IMR-90 (cell line): Measurements from ENCODE around the gene CGB7. TPM values are rescaled to one million over a fixed set of nuclear protein-coding genes. Genes with fewer than 3 reads are reported as not detected.
"Not testable (repeated sequence)": the region's sequence is repeated elsewhere in the genome, so short reads cannot be mapped to it uniquely, and the experiment has no call there.

Source experiments
- ATAC-seq: fragments of 200-7000 bp; cut with Tn5 transposase; 2 replicates; pipeline ENCODE4 v1.9.1; 2020; ENCODE audit warnings: low read depth, mild to moderate bottlenecking, moderate library complexity
- BruUV-seq: library from RNA; stranded (reverse); fragments of 400-500 nt; replicated peaks from 2 replicates; lab custom pipeline; 2021; lab: Mats Ljungman, UMichigan
- CTCF ChIA-PET: fragments of 300-600 bp; formaldehyde crosslinking; extraction: SDS; loops from one replicate; lab custom pipeline; 2021; ENCODE audit warnings: antibody characterized with exemption; lab: Yijun Ruan, JAX
- POLR2A ChIA-PET: fragments of 300-600 bp; sonication (Branson Sonifier 250); formaldehyde crosslinking; loops from one replicate; lab custom pipeline; 2022; ENCODE audit warnings: antibody characterized with exemption; ENCODE audit not compliant: unreplicated experiment; lab: Charles Lee
- DNase-seq: peaks from one replicate; pipeline ENCODE4 v3.0.0; 2013
- H2AFZ ChIP-seq: replicated peaks from 2 replicates; pipeline ENCODE3; 2013; ENCODE audit warnings: low read length, mild to moderate bottlenecking; ENCODE audit not compliant: poor library complexity
- H2AK5ac ChIP-seq: 2 replicates; pipeline ENCODE4 v1.6.1; 2013; ENCODE audit warnings: low read depth, low read length, inconsistent platforms
- H2AK9ac ChIP-seq: replicated peaks from 2 replicates; pipeline ENCODE3; 2013; ENCODE audit warnings: mild to moderate bottlenecking, low read depth, low read length, moderate library complexity; ENCODE audit not compliant: poor library complexity
- H2BK120ac ChIP-seq: 2 replicates; pipeline ENCODE4 v1.6.1; 2013; ENCODE audit warnings: low read depth, low read length, inconsistent platforms
- H2BK15ac ChIP-seq: 3 replicates; pipeline ENCODE4 v1.6.1; 2013; ENCODE audit warnings: low read depth, low read length, inconsistent platforms
- H2BK20ac ChIP-seq: 2 replicates; pipeline ENCODE4 v1.6.1; 2013; ENCODE audit warnings: low read depth, mild to moderate bottlenecking, inconsistent platforms, low read length, moderate library complexity
- H2BK5ac ChIP-seq: 2 replicates; pipeline ENCODE4 v1.6.1; 2013; ENCODE audit warnings: mild to moderate bottlenecking, low read depth, low read length, inconsistent platforms; ENCODE audit not compliant: poor library complexity, severe bottlenecking
- H3K14ac ChIP-seq: replicated peaks from 2 replicates; pipeline ENCODE4 v1.6.1; 2013; ENCODE audit warnings: low read depth, low read length, inconsistent platforms
- H3K18ac ChIP-seq: 2 replicates; pipeline ENCODE4 v1.6.1; 2013; ENCODE audit warnings: low read depth, low read length, control low read depth
- H3K23ac ChIP-seq: 2 replicates; pipeline ENCODE4 v1.6.1; 2013; ENCODE audit warnings: low read depth, low read length, inconsistent platforms
- H3K27ac ChIP-seq: 2 replicates; pipeline ENCODE4 v1.5.1; 2013; ENCODE audit warnings: mild to moderate bottlenecking, control low read depth, low read length; ENCODE audit not compliant: insufficient read depth
- H3K27me3 ChIP-seq: 2 replicates; pipeline ENCODE4 v1.6.1; 2013; ENCODE audit warnings: low read length; ENCODE audit not compliant: control insufficient read depth, insufficient read depth
- H3K36me3 ChIP-seq: 2 replicates; pipeline ENCODE4 v1.6.1; 2013; ENCODE audit warnings: low read length, mixed read lengths; ENCODE audit not compliant: control insufficient read depth, insufficient read depth
- H3K4ac ChIP-seq: 2 replicates; pipeline ENCODE4 v1.6.1; 2013; ENCODE audit warnings: low read depth, low read length, inconsistent platforms
- H3K4me1 ChIP-seq: 2 replicates; pipeline ENCODE4 v1.6.1; 2013; ENCODE audit warnings: low read length, mixed read lengths; ENCODE audit not compliant: control insufficient read depth, insufficient read depth
- H3K4me2 ChIP-seq: 2 replicates; pipeline ENCODE4 v1.6.1; 2013; ENCODE audit warnings: low read depth, mild to moderate bottlenecking, control low read depth, low read length, moderate library complexity
- H3K4me3 ChIP-seq: 2 replicates; pipeline ENCODE4 v1.5.1; 2013; ENCODE audit warnings: low read depth, mild to moderate bottlenecking, control low read depth, low read length, moderate library complexity; ENCODE audit not compliant: insufficient read depth
- H3K56ac ChIP-seq: 2 replicates; pipeline ENCODE4 v1.6.1; 2013; ENCODE audit warnings: low read length, inconsistent platforms; ENCODE audit not compliant: insufficient read depth; ENCODE audit errors: extremely low read depth
- H3K79me1 ChIP-seq, 2 experiments: 2 replicates each; pipeline ENCODE4 v1.6.1; 2013; ENCODE audit warnings: low read length in 2 of 2, inconsistent platforms in 1 of 2, low read depth in 1 of 2
- H3K9ac ChIP-seq: 2 replicates; pipeline ENCODE4 v1.6.1; 2013; ENCODE audit warnings: low read depth, low read length, control low read depth
- H3K9me1 ChIP-seq: 2 replicates; pipeline ENCODE4 v1.6.1; 2013; ENCODE audit warnings: low read length, inconsistent platforms; ENCODE audit not compliant: insufficient read depth
- H3K9me3 ChIP-seq: 2 replicates; pipeline ENCODE4 v1.6.1; 2013; ENCODE audit warnings: low read length; ENCODE audit not compliant: control insufficient read depth, insufficient read depth
- H4K20me1 ChIP-seq: 2 replicates; pipeline ENCODE4 v1.6.1; 2013; ENCODE audit warnings: low read length, inconsistent platforms; ENCODE audit not compliant: insufficient read depth
- H4K5ac ChIP-seq: 2 replicates; pipeline ENCODE4 v1.6.1; 2013; ENCODE audit warnings: mild to moderate bottlenecking, low read depth, low read length, control low read depth
- H4K8ac ChIP-seq, 2 experiments: 2 replicates each; pipeline ENCODE4 v1.6.1; 2013; ENCODE audit warnings: low read depth in 2 of 2, low read length in 2 of 2, control low read depth in 1 of 2, inconsistent platforms in 1 of 2
- H4K91ac ChIP-seq: 2 replicates; pipeline ENCODE4 v1.6.1; 2013; ENCODE audit warnings: low read depth, low read length, inconsistent platforms; ENCODE audit not compliant: insufficient read depth
- CTCF ChIP-seq: conservative IDR thresholded peaks from 2 replicates; pipeline ENCODE4 v1.5.1; 2012; ENCODE audit warnings: mild to moderate bottlenecking, low read depth, low read length, improper control_type of control experiment
- WGBS, 2 experiments: methylation state at CpG; one replicate each; pipeline versions ENCODE4 v1.1.5 to v1.1.7; 2013; ENCODE audit warnings: missing lambda C conversion rate in 2 of 2; ENCODE audit not compliant: insufficient read length in 1 of 2; ENCODE audit errors: extremely low coverage in 2 of 2; 5-methylcytosine and 5-hydroxymethylcytosine counted together
- dilution Hi-C: fragments of 300-500 bp; cut with HindIII; formaldehyde crosslinking; loops from one replicate; pipeline ENCODE4 v1.14.3; 2018; ENCODE audit warnings: low sequenced_read_pairs; ENCODE audit not compliant: unreplicated experiment
- in situ Hi-C: fragments of 300-500 bp; cut with MboI; formaldehyde crosslinking; loops from 3 replicates; pipeline ENCODE4 v1.14.3; 2019; ENCODE audit warnings: low sequenced_read_pairs, inconsistent platforms, mixed read lengths
- intact Hi-C: fragments of 100-400 bp; cut with micrococcal nuclease; formaldehyde crosslinking; loops from 2 replicates; pipeline ENCODE4 v1.10.0; 2022
- polyA plus RNA-seq, 3 experiments: library from polyadenylated mRNA; depleted of rRNA; stranded (reverse); fragments of >200 nt; gene quantifications; 2 replicates each; pipeline ENCODE4 v1.2.3, GENCODE V29; 2012; ENCODE audit warnings: low replicate concordance in 1 of 3
- total RNA-seq: library from RNA; depleted of rRNA; stranded (reverse); fragments of >200 nt; gene quantifications from 2 replicates; pipeline ENCODE4 v1.2.3, GENCODE V29; 2012

The CGB7 gene
- total and polyA plus RNA-seq, 2 of the 4 experiments (the other 2 are of a cell fraction) = 1.7 TPM; not detected in 1

DNA sequence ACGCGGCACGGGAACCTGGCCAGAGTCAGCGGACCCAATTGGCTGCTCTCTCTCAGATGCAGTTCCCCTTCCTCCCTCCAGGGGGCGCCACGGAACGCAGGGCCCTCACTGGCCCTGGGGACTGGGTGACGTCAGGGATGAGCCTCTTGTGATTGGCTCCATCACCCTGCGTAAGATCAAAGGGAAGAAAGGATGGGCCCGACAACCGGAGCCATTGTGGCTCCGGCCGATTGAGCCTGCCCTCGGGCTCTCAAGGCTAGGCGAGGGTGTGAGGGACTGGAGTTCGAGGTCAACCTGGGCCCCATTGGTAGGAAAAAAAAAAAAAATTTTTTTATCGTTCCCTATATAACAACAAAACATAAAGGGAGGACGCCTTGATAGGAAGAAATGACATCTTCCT is 20.7 kb downstream of the CGB7 start, which contains the start of gene CGB1:
Gene CGB1 (minus strand): TSS at position 81 of the 400 bp plus-strand sequence. CDS start 184 bp downstream, outside the sequence.
- H4K8ac ChIP-seq, DNase-seq, in situ Hi-C loops: not testable (repeated sequence)

More for the DNA sequence above, 20.7 kb downstream of the CGB7 start, which contains the start of gene CGB1:
- H2BK20ac ChIP-seq, H2BK120ac ChIP-seq, CTCF ChIA-PET, H3K27me3 ChIP-seq, H4K91ac ChIP-seq, ATAC-seq, H3K9ac ChIP-seq, H2AK5ac ChIP-seq, POLR2A ChIA-PET, H3K4me3 ChIP-seq, H3K14ac ChIP-seq, H3K4ac ChIP-seq, dilution Hi-C loops, H2AK9ac ChIP-seq, H4K20me1 ChIP-seq, H3K79me1 ChIP-seq, H3K23ac ChIP-seq, H2BK5ac ChIP-seq, H3K36me3 ChIP-seq, H3K9me3 ChIP-seq, BruUV-seq, H3K9me1 ChIP-seq, H3K4me1 ChIP-seq, H3K4me2 ChIP-seq, intact Hi-C loops, H2BK15ac ChIP-seq, H2AFZ ChIP-seq, H3K56ac ChIP-seq, H3K27ac ChIP-seq, H3K18ac ChIP-seq, H4K5ac ChIP-seq: not testable (repeated sequence)
- WGBS, 2 experiments = 80% methylated on average over 7 of the region's 18 CpGs; no CpG with 5 or more reads in 1 of the 2 experiments
- peak; percentile 30 for TF ChIP-seq CTCF
